HepG2 (cell line): ENCODE results near the gene GNA12. TPM values are rescaled to one million over a fixed set of nuclear protein-coding genes. Genes with fewer than 3 reads are reported as not detected.

Experiments
- BHLHE40 ChIP-seq: IDR thresholded peaks from 2 replicates; pipeline ENCODE4 v1.6.1; 2011; ENCODE audit warnings: low read length, improper control_type of control experiment
- ETV6 ChIP-seq: sonication (generic); formaldehyde crosslinking; conservative IDR thresholded peaks from 2 replicates; pipeline ENCODE4 v1.4.0; 2020; ENCODE audit warnings: missing genetic modification reagents
- GTF2F1 ChIP-seq: fragments of 150-350 bp; IDR thresholded peaks from 2 replicates; pipeline ENCODE4 v1.6.1; 2014; ENCODE audit warnings: low read length
- HNRNPK ChIP-seq: fragments of 200-400 bp; formaldehyde crosslinking; IDR thresholded peaks from 2 replicates; pipeline ENCODE4 v1.6.1; 2018; ENCODE audit warnings: low read length, low read depth, moderate library complexity, mild to moderate bottlenecking; ENCODE audit not compliant: poor library complexity, severe bottlenecking
- IKZF4 ChIP-seq: sonication (generic); formaldehyde crosslinking; IDR thresholded peaks from 2 replicates; pipeline ENCODE4 v1.5.1; 2020; ENCODE audit warnings: borderline replicate concordance, mild to moderate bottlenecking, low read depth, missing genetic modification reagents; ENCODE audit errors: not compliant biosample characterization
- MEF2D ChIP-seq: sonication (generic); formaldehyde crosslinking; IDR thresholded peaks from 2 replicates; pipeline ENCODE4 v1.5.1; 2020; ENCODE audit warnings: mild to moderate bottlenecking, missing genetic modification reagents
- NFKBIZ ChIP-seq: IDR thresholded peaks from 2 replicates; pipeline ENCODE4 v1.6.1; 2018; ENCODE audit warnings: missing genetic modification reagents, missing compliant biosample characterization
- PHF20 ChIP-seq: sonication (generic); formaldehyde crosslinking; IDR thresholded peaks from 2 replicates; pipeline ENCODE4 v1.5.0; 2020; ENCODE audit warnings: mild to moderate bottlenecking, missing genetic modification reagents
- SETDB1 ChIP-seq: sonication (generic); formaldehyde crosslinking; IDR thresholded peaks from 2 replicates; pipeline ENCODE4 v1.5.1; 2020; ENCODE audit warnings: missing genetic modification reagents, mild to moderate bottlenecking, borderline replicate concordance
- SIX4 ChIP-seq: sonication (generic); formaldehyde crosslinking; IDR thresholded peaks from 2 replicates; pipeline ENCODE4 v1.4.0; 2020; ENCODE audit warnings: missing genetic modification reagents
- SOX5 ChIP-seq: IDR thresholded peaks from 2 replicates; pipeline ENCODE4 v1.6.1; 2016; ENCODE audit warnings: borderline replicate concordance
- ZNF230 ChIP-seq: sonication (generic); formaldehyde crosslinking; IDR thresholded peaks from 2 replicates; pipeline ENCODE4 v1.4.0; 2020; ENCODE audit warnings: mild to moderate bottlenecking, missing genetic modification reagents
- ZNF431 ChIP-seq: sonication (generic); formaldehyde crosslinking; IDR thresholded peaks from 2 replicates; pipeline ENCODE4 v1.9.0; 2022; ENCODE audit warnings: missing genetic modification reagents, low read depth, mild to moderate bottlenecking, borderline replicate concordance
- ZSCAN25 ChIP-seq: sonication (generic); formaldehyde crosslinking; IDR thresholded peaks from 2 replicates; pipeline ENCODE4 v1.8.0; 2022; ENCODE audit warnings: mild to moderate bottlenecking, missing genetic modification reagents
- polyA plus RNA-seq, 8 experiments: library from polyadenylated mRNA; depleted of rRNA in 3 of 8; stranded (reverse) in 7 of 8; unstranded in 1 of 8; fragments of >200 nt; fragmentation: Illumina TruSeq in 4 of 8; extraction: Trizol in 4 of 8; gene quantifications; 2 replicates each; pipeline versions ENCODE4 v1.2.1 to v1.2.3, GENCODE V29; 2011 to 2016; ENCODE audit warnings: low read depth in 4 of 8, missing spikeins in 1 of 8, mixed read lengths in 1 of 8; ENCODE audit not compliant: insufficient read depth in 1 of 8
- total RNA-seq, 5 experiments: library from RNA; depleted of rRNA; stranded (reverse); fragments of >200 nt; fragmentation: Illumina TruSeq; extraction: Trizol; gene quantifications; 2 replicates each; pipeline ENCODE4 v1.2.3, GENCODE V29; 2016; ENCODE audit warnings: low read depth in 1 of 5
- TF ChIP-seq, protein P1 (sequence below): IDR thresholded peaks from 2 replicates; pipeline ENCODE4 v1.6.1; 2018; ENCODE audit warnings: missing genetic modification reagents
- TF ChIP-seq, protein P2 (sequence below): sonication (generic); formaldehyde crosslinking; IDR thresholded peaks from 2 replicates; pipeline ENCODE4 v1.4.0; 2020; ENCODE audit warnings: missing genetic modification reagents
- TF ChIP-seq, protein P3 (sequence below): sonication (generic); formaldehyde crosslinking; IDR thresholded peaks from 2 replicates; pipeline ENCODE4 v1.4.0; 2020; ENCODE audit warnings: missing genetic modification reagents, borderline replicate concordance
- TF ChIP-seq, protein P4 (sequence below): sonication (generic); formaldehyde crosslinking; IDR thresholded peaks from 2 replicates; pipeline ENCODE4 v1.8.1; 2023; ENCODE audit warnings: mild to moderate bottlenecking, inconsistent platforms, moderate library complexity, missing genetic modification reagents, borderline replicate concordance

The GNA12 gene
- total and polyA plus RNA-seq, 2 of the 13 experiments (the other 11 are each of a cell fraction or from before 2014, with no cell fraction given): 16.2 to 50.9 TPM

DNA sequence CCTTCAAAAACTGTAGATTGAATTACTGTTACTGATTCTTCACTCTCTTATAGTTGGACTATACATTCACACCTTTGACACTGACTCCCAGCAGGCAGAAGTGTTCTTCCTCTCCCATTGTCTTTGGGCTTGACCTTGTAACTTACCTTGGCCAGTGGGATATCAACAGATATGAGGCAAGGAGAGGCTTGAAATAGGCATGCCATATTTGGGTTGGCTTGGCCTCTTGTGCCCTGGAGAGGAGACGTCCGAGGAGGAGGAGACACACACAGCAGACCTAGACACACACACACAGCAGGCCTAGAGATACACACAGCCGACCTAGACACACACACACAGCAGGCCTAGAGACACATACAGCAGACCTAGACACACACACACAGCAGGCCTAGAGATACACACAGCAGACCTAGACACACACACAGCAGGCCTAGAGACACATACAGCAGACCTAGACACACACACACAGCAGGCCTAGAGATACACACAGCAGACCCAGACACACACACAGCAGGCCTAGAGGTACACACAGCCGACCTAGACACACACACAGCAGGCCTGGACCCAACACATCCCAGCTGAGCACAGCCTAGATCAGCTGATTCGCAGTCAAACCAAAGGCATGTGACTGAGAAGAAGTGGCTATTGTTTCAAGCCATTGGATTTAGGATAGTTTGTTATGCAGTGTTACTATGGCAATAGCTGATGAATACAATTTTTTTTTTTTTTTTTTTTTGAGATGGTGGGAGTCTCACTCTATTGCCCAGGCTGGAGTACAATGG is 12.5 kb upstream of the GNA12 start (continued):
- TF ChIP-seq, protein P1, sequence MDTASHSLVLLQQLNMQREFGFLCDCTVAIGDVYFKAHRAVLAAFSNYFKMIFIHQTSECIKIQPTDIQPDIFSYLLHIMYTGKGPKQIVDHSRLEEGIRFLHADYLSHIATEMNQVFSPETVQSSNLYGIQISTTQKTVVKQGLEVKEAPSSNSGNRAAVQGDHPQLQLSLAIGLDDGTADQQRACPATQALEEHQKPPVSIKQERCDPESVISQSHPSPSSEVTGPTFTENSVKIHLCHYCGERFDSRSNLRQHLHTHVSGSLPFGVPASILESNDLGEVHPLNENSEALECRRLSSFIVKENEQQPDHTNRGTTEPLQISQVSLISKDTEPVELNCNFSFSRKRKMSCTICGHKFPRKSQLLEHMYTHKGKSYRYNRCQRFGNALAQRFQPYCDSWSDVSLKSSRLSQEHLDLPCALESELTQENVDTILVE (CRISPR knock-in tag): no peak
- TF ChIP-seq IKZF4 (CRISPR knock-in tag) (no peak), ZSCAN25 (no peak), GTF2F1 (no peak), PHF20 (CRISPR knock-in tag) (no peak), HNRNPK (no peak), SIX4 (CRISPR knock-in tag) (no peak), BHLHE40 (0 out of 2 replicates have a peak, but pooled peaks have one; percentile 21), ZNF230 (CRISPR knock-in tag) (no peak), NFKBIZ (no peak), SETDB1 (no peak), ZNF431 (CRISPR knock-in tag) (no peak), MEF2D (CRISPR knock-in tag) (no peak), SOX5 (peak; percentile 62; the same call in 1 of the 2 replicates), ETV6 (CRISPR knock-in tag) (no peak)
- TF ChIP-seq, protein P2, sequence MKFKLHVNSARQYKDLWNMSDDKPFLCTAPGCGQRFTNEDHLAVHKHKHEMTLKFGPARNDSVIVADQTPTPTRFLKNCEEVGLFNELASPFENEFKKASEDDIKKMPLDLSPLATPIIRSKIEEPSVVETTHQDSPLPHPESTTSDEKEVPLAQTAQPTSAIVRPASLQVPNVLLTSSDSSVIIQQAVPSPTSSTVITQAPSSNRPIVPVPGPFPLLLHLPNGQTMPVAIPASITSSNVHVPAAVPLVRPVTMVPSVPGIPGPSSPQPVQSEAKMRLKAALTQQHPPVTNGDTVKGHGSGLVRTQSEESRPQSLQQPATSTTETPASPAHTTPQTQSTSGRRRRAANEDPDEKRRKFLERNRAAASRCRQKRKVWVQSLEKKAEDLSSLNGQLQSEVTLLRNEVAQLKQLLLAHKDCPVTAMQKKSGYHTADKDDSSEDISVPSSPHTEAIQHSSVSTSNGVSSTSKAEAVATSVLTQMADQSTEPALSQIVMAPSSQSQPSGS (CRISPR knock-in tag): no peak
- TF ChIP-seq, protein P3, sequence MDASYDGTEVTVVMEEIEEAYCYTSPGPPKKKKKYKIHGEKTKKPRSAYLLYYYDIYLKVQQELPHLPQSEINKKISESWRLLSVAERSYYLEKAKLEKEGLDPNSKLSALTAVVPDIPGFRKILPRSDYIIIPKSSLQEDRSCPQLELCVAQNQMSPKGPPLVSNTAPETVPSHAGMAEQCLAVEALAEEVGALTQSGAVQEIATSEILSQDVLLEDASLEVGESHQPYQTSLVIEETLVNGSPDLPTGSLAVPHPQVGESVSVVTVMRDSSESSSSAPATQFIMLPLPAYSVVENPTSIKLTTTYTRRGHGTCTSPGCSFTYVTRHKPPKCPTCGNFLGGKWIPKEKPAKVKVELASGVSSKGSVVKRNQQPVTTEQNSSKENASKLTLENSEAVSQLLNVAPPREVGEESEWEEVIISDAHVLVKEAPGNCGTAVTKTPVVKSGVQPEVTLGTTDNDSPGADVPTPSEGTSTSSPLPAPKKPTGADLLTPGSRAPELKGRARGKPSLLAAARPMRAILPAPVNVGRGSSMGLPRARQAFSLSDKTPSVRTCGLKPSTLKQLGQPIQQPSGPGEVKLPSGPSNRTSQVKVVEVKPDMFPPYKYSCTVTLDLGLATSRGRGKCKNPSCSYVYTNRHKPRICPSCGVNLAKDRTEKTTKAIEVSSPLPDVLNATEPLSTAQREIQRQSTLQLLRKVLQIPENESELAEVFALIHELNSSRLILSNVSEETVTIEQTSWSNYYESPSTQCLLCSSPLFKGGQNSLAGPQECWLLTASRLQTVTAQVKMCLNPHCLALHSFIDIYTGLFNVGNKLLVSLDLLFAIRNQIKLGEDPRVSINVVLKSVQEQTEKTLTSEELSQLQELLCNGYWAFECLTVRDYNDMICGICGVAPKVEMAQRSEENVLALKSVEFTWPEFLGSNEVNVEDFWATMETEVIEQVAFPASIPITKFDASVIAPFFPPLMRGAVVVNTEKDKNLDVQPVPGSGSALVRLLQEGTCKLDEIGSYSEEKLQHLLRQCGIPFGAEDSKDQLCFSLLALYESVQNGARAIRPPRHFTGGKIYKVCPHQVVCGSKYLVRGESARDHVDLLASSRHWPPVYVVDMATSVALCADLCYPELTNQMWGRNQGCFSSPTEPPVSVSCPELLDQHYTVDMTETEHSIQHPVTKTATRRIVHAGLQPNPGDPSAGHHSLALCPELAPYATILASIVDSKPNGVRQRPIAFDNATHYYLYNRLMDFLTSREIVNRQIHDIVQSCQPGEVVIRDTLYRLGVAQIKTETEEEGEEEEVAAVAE (CRISPR knock-in tag): no peak
- TF ChIP-seq, protein P4, sequence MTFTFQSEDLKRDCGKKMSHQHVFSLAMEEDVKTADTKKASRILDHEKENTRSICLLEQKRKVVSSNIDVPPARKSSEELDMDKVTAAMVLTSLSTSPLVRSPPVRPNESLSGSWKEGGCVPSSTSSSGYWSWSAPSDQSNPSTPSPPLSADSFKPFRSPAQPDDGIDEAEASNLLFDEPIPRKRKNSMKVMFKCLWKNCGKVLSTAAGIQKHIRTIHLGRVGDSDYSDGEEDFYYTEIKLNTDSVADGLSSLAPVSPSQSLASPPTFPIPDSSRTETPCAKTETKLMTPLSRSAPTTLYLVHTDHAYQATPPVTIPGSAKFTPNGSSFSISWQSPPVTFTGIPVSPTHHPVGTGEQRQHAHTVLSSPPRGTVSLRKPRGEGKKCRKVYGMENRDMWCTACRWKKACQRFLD: no peak
